HG02870 (cell line): ENCODE measurements around the gene INPP5A.

Source experiments
- ATAC-seq: cut with Tn5 transposase; IDR thresholded peaks from one replicate; pipeline ENCODE4 v1.9.1; 2021; ENCODE audit warnings: mild to moderate bottlenecking, moderate library complexity; ENCODE audit not compliant: unreplicated experiment

INPP5A gene

GRCh38 chr10:132653721-132654120, 116.1 kb downstream of the INPP5A start:
- ATAC-seq = no peak

- ATAC-seq = no peak
Measured at GRCh38 chr10:132654121-132654571, 116.6 kb downstream of the INPP5A start.

- ATAC-seq = no peak
Measured at GRCh38 chr10:132654708-132655661, 117.4 kb downstream of the INPP5A start.

GRCh38 chr10:132655735-132656134, 118.1 kb downstream of the INPP5A start:
- ATAC-seq = no peak

- no peak for ATAC-seq
Measured at GRCh38 chr10:132656283-132657126, 118.9 kb downstream of the INPP5A start.

GRCh38 chr10:132657127-132657706, 119.6 kb downstream of the INPP5A start:
- no peak for ATAC-seq

- ATAC-seq = no peak
Measured at GRCh38 chr10:132657748-132658147, 120.2 kb downstream of the INPP5A start.

GRCh38 chr10:132658546-132659205, 121.1 kb downstream of the INPP5A start:
- no peak for ATAC-seq

GRCh38 chr10:132659206-132660091, 121.9 kb downstream of the INPP5A start:
- no peak for ATAC-seq

GRCh38 chr10:132660385-132660784, 122.8 kb downstream of the INPP5A start:
- no peak for ATAC-seq

GRCh38 chr10:132662186-132662920, 124.8 kb downstream of the INPP5A start:
- ATAC-seq = no peak

- no peak for ATAC-seq
Measured at GRCh38 chr10:132663666-132664365, 126.2 kb downstream of the INPP5A start.

GRCh38 chr10:132664407-132664806, 126.8 kb downstream of the INPP5A start:
- no peak for ATAC-seq

- no peak for ATAC-seq
Measured at GRCh38 chr10:132664883-132665282, 127.3 kb downstream of the INPP5A start.

GRCh38 chr10:132665946-132666704, 128.5 kb downstream of the INPP5A start:
- no peak for ATAC-seq

- ATAC-seq = no peak
Measured at GRCh38 chr10:132666705-132667341, 129.2 kb downstream of the INPP5A start.

GRCh38 chr10:132667342-132668047, 129.9 kb downstream of the INPP5A start:
- no peak for ATAC-seq
